AG04449 (cell line): ENCODE data around the gene CHCHD3.

Source experiments
- CTCF ChIA-PET: fragments of 350-600 bp; formaldehyde crosslinking; extraction: SDS; loops from one replicate; lab custom pipeline; 2021; ENCODE audit warnings: antibody characterized with exemption; lab: Yijun Ruan, JAX
- POLR2A ChIA-PET: fragments of 400-600, 350-600 bp; formaldehyde crosslinking; extraction: SDS; loops from one replicate; lab custom pipeline; 2020; ENCODE audit warnings: antibody characterized with exemption, inconsistent platforms; lab: Yijun Ruan, JAX
- DNase-seq: peaks from one replicate; pipeline ENCODE4 v3.0.0-alpha.2; 2010; ENCODE audit warnings: low read depth, low spot score
- H3K4me3 ChIP-seq: 2 replicates; pipeline ENCODE4 v1.5.1; 2011; ENCODE audit warnings: low read depth, mild to moderate bottlenecking, control low read depth, low read length
- TF ChIP-seq, protein P1 (sequence below): IDR thresholded peaks from one replicate; pipeline ENCODE4 v1.5.1; 2011; ENCODE audit warnings: mild to moderate bottlenecking, moderate library complexity, low read length, control low read depth, inconsistent platforms; ENCODE audit not compliant: insufficient read depth; ENCODE audit errors: missing control alignments

The CHCHD3 gene

DNA sequence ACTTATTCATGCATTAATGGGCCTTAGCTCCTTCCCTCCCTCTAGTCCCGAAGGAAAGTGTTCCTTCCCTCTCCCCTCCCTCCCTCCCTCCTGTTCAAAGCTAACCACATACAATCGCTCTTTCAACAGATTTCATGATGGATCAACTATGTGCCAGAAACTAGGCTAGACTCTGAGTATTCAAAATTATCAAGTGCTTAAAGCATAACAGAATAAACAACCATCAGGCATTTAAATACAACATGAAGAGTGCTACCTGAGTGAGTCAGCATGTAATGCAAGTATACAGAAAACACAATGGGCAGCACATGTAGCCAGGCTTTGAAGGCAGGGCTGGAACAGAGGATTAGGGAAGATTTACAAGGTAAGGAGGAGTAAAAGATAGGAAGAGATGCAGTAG is 11.3 kb downstream of the CHCHD3 start:
- POLR2A ChIA-PET, result no interaction called here
- DNase-seq, result no peak
- CTCF ChIA-PET, result no interaction called here
- H3K4me3 ChIP-seq, result no peak overlapping the region
- TF ChIP-seq, protein P1, sequence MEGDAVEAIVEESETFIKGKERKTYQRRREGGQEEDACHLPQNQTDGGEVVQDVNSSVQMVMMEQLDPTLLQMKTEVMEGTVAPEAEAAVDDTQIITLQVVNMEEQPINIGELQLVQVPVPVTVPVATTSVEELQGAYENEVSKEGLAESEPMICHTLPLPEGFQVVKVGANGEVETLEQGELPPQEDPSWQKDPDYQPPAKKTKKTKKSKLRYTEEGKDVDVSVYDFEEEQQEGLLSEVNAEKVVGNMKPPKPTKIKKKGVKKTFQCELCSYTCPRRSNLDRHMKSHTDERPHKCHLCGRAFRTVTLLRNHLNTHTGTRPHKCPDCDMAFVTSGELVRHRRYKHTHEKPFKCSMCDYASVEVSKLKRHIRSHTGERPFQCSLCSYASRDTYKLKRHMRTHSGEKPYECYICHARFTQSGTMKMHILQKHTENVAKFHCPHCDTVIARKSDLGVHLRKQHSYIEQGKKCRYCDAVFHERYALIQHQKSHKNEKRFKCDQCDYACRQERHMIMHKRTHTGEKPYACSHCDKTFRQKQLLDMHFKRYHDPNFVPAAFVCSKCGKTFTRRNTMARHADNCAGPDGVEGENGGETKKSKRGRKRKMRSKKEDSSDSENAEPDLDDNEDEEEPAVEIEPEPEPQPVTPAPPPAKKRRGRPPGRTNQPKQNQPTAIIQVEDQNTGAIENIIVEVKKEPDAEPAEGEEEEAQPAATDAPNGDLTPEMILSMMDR, result no peak

- no peak overlapping the region for H3K4me3 ChIP-seq
- TF ChIP-seq, protein P1, result no peak
- CTCF ChIA-PET, result interaction anchor here (0.7 kb wide), 1 partner anchor 8 kb away, joined by 3 read pairs; no protein-coding TSS in a partner anchor
- DNase-seq, result no peak
- POLR2A ChIA-PET, result no interaction called here
These were observed 16.6 kb downstream of the CHCHD3 start for GRCh38 chr7:133065301-133065700.

DNA sequence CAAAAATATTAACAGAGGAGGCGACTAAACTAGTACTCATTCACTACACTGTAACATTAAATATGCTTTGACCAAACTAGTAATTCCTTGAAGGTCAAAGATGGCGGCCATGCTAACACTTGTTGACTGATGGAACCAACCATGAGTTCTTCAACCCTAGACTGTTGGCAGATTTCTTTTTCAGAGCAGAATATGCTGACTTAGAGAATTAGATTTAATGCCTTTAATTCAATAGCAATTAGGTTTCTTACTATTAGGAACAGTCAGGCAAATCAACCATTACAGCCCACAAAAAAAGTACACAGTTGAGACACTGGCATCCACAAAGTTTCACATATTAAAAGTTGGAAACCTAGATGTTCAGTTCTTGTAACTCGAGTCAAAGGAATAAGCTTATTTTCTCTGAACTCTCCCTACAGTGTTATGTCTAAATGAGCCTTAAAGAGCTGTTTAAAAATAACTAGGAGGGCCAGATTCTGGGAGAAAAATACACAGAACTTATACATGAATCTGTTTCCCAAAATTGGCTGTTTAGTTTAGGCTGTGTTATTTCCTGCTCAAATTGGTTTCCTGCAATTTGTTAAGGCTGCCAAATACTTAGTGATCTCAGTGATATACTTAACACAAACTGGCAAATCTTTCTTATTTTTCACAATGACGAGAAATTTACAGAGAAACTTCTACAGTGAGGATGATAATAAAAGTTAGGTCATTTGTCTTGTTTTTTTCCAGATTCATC is 17.6 kb downstream of the CHCHD3 start:
- ChIA-PET CTCF (no interaction called here), POLR2A (no interaction called here)
- no peak for DNase-seq
- TF ChIP-seq, protein P1, result no peak
- H3K4me3 ChIP-seq, result no peak overlapping the region

DNA sequence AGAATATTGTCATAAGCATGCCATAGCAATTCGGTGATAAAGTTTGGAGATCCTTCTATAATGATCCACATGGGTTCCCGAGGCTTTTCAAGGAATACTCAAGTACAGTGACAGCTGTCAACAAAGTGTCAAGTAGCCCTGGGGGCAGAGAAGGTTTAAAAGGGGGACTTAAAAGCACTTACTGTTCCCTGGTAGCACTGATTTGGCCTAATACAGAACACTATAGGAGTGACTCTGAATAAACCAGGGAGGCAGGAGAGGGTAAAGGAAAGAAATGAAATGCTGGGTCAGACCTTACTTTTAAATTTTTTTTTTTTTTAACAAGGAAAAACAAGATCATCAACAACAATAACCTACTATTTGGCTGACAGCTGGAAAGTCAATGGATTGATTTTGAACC is 20.1 kb downstream of the CHCHD3 start:
- ChIA-PET CTCF (no interaction called here), POLR2A (no interaction called here)
- no peak for DNase-seq
- no peak overlapping the region for H3K4me3 ChIP-seq
- TF ChIP-seq, protein P1, result no peak

DNA sequence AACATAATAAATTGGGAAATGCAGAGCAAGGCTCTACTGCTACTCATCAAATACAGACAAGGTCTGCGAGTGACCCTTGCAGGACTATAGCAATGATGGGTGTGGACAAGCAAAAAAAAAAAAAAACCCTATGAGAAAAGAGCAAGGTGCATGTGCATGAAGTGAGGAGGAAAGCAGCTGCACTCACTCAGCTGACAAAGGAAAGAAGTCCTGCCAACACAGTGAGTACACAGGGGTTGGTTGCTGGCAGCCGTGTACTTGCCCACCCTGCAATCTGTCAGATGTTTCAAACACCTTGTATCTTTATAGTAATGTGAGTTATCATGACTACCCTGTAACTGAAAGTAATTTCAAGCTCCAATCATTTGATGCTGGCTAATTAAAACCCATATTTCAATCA is 20.5 kb downstream of the CHCHD3 start:
- CTCF ChIA-PET, result no interaction called here
- TF ChIP-seq, protein P1, result no peak
- no peak overlapping the region for H3K4me3 ChIP-seq
- POLR2A ChIA-PET, result no interaction called here
- no peak for DNase-seq

- DNase-seq, result no peak
- POLR2A ChIA-PET, result no interaction called here
- H3K4me3 ChIP-seq, result no peak overlapping the region
- CTCF ChIA-PET, result no interaction called here
- TF ChIP-seq, protein P1, result no peak
These were observed 21.9 kb downstream of the CHCHD3 start for GRCh38 chr7:133060004-133060403.
